RCC 7860 (cell line): ENCODE measurements around the gene CADM2.
A peak's percentile ranks its signal among the peaks of the same experiment; 100 is the strongest.
"Not testable (repeated sequence)": the region's sequence is repeated elsewhere in the genome, so short reads cannot be mapped to it uniquely, and the experiment has no call there.

ENCODE experiments used
- DNase-seq: peaks from one replicate; pipeline ENCODE4 v3.0.0-alpha.2; 2015; ENCODE audit warnings: low spot score
- FAIRE-seq: peaks from 2 replicates; lab custom pipeline; 2012; peaks lifted over from hg19 to GRCh38; lab: Jason Lieb, UNC

The CADM2 gene

DNA sequence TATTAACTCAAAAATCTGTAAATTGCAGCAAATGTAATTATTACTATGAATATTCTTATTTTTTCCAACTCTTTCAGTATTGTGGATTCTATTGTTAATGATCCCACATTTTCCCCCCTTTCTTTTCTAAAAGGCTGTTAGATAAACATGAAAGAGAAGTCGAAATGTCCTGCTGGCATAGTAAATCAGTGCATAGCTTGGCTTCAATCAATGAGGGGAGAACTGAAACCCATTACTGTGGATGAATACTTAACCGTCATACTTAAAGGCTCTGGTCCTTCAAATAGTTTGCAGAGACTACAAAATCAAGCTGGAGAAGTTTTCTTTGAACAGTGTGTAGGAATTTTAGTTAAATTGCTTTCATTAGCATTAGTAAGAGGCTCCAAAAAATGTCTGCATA is 667.9 kb downstream of the CADM2 start:
- DNase-seq (no peak), FAIRE-seq (no peak)

DNA sequence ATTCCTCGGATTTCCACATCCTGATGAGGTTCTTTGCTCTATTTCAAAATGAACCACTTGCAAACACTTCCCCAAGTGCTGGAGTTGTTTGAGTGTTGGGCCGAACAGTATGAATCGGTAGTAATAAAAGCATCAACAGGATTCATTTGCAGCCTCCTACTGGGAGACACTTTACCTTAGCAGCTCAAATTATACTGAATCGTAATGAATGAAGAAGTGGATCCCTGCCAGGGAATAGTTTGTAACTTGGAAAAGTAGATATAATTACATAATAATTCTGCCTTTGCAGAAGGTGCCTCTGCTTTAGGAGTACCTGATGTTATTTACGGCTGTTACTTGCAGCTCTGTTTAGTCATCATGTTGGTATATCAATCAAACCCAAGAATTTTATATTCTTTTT is 669.1 kb downstream of the CADM2 start:
- no peak for DNase-seq

DNA sequence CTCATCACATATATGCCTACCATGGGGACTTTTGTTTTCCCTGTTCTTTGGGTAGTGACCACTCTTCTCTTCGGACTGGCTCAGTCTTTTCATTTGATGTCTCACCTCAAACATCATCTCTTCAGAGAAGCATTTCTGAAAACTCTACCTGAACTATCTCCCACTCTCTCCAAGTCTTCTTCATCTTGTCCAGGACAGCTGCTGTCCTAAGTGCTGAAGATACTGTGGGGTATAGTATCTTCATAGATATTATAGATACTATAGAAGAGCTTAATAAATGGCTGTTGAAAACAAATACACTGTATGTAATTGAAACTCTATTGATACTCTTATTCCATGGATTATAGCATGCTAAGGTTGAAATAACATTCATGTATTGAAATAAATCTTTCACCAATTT is 672.3 kb downstream of the CADM2 start:
- FAIRE-seq, result no peak
- no peak for DNase-seq

More for the DNA sequence above, 669.1 kb downstream of the CADM2 start:
- no peak for FAIRE-seq

DNA sequence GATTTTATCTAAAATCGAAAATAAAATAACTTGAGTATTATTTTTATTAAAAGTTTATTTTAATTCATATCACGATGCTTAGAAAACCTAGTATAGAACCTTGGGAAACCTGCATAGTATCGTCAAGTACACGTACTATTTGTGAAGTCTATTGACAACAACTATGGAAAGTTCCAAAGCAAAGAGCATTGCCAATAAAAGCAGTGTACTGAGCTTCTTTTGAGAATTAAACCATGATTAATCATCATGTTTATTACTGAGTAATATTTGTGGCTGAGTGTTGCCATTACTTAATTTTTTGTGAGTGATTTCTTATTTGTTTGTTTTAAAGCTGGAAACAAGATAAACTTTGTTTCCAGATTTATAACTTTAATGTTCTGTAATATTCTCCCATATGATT is 674.1 kb downstream of the CADM2 start:
- FAIRE-seq, result no peak
- no peak for DNase-seq

DNA sequence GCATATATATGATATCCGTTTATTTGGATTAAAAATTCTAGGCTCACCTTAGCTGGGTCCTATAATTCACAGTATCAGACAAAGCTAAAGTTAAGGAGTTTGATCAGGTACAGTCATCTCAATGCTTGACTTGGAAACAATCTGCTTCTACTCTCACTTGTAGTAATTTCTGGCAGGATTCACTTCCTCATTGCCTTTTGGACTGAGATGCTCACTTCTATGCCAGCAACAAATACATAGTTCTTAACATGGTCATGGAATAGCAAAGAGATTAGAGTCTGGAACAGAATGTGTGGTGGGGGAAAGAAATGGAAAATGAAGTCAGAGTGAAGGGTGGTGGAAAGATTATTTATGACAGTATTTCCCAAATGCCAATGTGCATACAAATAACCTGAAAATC is 693.6 kb downstream of the CADM2 start:
- FAIRE-seq (no peak), DNase-seq (no peak)

DNA sequence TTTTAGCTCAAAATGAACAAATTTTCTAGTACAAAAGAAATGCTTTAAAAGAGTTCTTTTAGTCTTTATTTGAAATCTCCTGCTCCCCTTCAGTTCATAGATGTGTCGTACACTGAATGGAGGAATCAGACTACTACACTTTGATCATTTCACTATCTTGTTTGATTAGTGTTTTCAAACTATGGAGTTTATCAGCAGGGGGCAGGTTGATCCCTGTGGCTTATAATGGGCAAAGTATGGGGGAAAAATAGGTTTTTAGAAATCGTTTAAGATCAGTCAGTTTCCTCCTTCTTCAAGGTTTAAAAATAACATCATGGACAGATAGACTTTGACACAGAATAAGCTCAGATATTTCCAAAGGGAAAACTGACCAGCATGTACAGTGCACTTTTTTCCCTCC is 701.7 kb downstream of the CADM2 start:
- DNase-seq (no peak), FAIRE-seq (no peak)

DNA sequence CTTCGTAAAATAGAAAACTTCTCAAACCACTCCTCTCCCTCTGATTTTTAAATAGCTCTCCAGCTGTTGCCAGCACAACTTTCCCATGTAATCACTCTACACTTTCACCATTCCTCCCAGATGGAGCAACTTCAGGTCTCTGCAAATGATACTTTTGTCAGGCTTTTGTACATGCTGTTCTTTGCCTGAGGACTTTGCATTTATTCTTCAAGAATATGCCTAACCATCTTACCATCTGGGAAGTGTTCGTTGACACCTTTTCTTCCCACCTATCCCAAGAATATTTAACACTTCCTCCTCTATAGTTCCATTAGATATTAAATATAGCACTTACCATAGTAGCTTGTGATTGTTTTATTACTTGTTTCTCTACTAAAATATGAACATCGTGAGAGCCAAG is 703.7 kb downstream of the CADM2 start:
- FAIRE-seq, result no peak

DNA sequence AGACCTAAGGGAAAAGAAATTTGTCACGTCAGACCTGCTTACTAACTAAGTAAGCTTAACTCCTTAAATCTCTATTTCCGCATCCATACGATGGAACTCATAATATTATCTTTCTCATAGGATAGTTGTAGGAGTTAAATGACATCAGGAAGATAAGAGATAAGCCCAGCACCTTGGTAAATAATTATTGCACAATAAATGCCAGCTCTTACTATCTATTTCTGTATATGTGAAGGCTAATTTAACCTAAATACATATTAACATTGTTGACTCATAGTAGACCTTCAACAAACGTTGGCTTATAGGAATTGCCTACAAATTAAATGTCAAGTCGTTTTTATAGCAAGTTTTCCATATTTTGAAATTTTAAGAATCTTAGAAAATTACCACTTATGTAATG is 709.0 kb downstream of the CADM2 start:
- no peak for DNase-seq
- FAIRE-seq, result no peak

More for the DNA sequence above, 703.7 kb downstream of the CADM2 start:
- DNase-seq, result no peak

DNA sequence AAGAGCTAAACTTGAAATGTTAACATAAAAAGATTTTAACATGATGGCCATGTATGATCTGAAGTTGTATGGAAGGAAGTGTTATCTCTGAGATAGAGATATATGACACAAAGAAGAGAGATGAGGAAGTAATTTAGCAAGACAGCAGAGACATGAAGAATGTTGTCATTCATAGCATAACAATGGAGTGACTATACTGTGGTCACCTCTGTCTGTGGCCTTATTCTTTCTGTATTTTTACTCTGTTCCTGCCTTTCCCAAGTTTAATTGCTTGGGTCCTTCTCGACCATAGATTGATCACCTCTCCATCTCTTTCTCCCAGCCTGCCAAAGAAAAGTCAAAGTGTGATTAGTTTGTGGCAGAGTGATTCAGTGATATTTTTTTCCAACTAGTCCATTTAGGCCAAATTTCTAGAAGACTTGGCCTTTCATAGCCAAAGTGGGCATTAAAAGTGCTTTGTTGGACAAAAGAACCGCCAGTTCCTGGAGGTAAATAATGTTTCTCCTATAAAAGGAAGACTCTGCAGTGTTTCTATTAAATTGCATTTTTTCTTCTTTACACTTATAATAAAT is 711.9 kb downstream of the CADM2 start:
- FAIRE-seq (peak; percentile 28), DNase-seq (peak; percentile 39)

DNA sequence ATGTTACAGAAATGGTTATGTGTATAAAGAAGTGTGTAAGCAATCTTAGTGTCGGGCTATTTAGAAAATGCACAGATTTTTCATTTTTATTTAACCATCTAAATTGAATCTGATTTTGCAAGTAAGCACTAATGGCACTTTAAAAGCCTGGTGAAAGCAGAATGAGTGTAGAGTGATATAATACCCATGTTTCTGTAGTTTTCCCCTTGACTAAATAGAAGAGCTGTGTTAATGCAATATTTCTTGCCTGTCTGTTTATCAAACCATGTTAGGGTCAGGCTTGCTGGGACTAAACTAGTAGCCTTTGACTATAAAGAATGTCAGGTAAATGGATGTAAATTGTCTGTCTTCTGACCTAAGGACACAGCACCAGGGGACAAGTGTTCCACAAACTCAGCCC is 714.0 kb downstream of the CADM2 start:
- DNase-seq, result no peak
- no peak for FAIRE-seq

DNA sequence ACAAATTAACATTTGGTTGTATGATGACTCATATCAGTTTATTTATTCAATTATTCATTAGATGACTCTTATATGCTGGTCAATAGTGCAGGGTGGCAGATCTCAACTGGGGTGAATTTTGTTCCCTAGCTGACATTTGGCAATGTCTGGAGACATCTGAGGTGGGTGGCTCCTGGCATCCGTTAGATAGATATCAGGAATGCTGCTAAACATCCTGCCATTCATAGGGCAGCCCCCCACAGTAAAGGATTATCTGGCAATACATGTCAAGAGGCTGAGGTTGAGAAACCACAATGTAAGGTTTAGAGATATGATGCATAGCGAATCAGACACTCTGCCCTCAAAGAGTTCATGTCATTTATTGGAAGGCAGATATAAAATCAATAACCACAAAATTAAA is 719.9 kb downstream of the CADM2 start:
- DNase-seq (no peak), FAIRE-seq (no peak)

DNA sequence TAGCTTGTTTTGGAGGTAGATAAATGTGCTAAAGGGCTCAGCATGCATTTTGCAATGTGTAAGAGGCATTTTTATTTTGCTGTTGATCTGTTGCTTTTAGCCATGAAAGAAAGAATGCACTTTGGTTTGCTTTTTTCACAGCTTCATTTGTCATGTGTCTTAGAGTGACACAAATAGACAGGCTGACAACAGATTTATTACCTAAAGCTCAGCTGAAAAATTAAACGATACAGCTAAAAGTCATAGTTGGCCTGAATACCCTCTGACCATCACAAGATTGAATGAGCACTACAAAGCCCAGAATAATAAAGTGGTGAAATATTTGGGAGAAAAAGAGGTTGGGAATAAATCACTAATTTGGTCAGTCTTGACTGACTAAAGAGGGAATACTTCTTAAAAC is 723.1 kb downstream of the CADM2 start:
- no peak for FAIRE-seq

DNA sequence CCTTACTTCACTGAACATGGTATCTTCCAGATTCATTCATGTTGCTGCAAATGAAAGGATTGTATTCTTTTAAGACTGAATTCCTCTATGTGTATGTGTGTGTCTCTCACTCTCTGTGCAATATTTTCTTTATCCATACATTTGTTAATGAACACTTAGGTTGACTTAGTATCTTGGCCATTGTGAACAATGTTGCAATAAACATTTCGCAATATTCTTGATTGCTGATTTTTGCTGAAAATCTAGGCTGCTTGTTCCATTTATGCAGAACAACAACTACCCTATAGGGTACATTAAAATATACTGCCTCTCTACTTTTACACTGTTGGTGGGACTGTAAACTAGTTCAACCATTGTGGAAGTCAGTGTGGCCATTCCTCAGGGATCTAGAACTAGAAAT is 732.4 kb downstream of the CADM2 start:
- no peak for FAIRE-seq
- DNase-seq, result no peak

More for the DNA sequence above, 723.1 kb downstream of the CADM2 start:
- DNase-seq, result no peak

DNA sequence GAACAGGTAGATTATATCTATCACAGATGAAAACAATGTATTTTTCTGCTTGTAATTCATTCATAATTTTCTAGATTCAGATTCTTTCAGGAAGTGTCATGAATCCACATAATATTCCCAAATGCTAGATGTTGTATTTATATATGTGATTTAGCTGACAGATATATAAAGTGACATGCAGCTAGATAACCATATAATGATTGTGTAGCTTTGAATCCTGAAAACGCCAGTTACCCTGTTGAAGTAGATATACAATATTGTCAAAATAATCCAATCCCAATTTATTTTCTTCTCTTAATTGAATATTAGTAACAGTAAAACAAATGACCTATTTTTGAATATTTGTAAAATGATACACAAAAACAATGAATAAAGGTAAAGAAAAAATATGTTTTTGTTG is 738.4 kb downstream of the CADM2 start:
- FAIRE-seq, result no peak
- no peak for DNase-seq

DNA sequence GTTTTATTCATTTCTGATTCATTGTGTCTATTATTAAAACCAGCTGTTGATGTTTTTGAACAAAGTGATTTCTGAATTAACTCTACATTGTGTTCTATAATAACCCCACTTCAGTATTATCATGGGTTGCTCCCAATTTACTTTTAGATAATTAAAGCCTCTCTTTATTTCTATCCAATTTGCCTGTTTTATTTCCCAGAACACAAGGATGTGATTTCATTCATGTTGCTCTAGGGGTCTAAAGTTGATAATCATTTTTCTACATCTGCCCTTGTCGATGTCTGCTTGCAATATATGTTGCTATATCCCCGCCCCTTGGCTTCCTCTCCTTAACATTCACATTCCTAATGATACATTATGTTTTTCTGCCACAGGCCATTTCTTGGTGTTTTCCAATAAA is 747.3 kb downstream of the CADM2 start:
- no peak for FAIRE-seq
- DNase-seq, result no peak

DNA sequence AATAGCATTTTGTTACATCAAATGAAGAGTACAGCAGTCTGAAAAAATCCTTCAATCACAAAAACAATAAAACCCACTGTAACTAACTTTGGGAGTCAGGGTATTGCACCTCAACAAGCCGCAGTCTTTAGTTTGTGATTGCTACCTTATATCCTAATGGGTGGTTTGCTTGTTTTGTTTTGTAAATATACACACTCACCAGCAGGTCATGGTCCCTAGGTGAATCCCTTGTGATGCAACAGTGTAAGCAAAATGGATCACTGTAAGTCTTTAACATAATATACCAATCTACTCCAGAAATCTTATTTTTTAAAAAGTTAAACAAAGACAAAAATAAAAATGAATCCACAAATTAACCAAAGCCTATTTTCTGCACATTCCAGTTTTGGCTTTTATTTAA is 749.5 kb downstream of the CADM2 start:
- DNase-seq, FAIRE-seq: not testable (repeated sequence)

DNA sequence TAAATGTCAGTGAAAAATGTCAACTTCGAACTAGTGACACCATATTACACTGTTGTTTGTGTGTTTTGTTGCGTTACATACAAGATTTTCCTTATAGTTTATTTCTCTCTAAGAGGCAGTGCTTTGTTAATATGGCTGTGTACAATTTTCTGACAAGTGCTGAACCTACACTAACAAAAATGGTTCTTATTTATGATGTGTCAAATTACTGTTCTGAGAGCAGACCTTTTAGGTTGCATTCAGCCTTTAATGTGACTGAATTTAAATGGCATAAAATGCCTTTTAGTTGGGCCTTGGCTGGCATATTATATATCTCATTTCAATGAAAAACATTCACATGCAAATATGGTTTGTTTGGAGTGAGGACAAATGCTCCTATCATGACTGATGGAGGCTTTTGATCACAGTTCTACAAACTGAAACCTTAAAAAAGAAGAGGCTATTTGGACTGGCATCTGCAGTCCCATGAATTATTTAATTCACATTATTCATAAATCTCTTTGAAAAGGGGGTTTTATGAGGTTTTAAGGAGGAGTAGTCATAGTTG is 750.6 kb downstream of the CADM2 start:
- no peak for DNase-seq
- no peak for FAIRE-seq

DNA sequence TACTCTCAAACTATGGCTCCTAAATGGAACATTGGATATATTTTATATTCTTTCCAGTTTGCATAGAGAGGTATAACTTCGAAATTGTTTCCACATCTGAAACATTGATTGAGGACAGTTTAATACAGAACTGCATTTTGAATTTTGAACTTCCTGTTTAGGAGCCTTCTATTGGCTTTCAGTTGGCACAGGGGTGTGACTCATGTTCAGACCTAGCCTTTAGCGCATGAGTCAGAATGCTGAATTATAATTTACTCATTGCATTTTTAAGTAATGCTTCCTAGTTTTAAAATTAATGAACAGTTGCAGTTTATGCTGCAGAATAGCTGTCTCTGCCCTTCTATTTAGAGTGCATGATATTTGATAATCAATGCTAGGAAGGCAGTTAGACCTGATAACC is 751.7 kb downstream of the CADM2 start:
- no peak for FAIRE-seq
- no peak for DNase-seq

DNA sequence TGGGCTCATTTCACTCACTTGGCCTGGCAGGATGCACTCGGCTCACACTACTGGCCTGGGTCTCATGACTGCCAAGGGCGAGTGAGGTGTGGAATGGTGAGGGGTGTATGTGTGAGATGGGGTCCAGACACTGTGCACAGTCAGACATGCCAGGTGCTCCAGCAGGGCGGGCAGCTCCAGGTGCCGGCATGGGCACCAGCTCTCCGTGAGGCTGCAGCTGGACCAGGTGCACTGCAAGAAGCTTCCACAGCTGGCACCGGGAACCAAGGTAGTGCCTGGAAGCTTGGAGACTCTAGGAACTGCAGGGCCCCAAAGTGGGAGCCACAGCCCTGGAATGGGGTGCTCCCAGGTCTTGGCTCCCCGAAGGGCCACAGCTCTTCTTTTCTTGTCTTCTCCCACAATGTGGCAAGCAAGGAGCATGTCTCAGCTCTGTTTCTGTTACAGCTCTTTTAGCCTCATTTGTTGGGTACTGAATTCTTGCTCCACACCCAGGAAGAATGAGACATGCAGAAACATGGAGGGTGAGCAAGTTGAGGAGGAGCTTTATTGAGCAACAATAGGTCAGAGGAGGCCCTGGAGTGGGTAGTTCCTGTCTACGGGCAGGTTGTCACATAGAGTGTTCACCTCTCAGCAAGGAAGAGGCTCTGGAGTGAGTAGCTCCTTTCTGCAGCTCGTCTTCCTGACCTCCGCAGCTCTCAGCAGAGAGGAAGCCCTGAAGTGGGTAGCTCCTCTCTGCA is 762.8 kb downstream of the CADM2 start:
- no peak for DNase-seq
- FAIRE-seq, result no peak

DNA sequence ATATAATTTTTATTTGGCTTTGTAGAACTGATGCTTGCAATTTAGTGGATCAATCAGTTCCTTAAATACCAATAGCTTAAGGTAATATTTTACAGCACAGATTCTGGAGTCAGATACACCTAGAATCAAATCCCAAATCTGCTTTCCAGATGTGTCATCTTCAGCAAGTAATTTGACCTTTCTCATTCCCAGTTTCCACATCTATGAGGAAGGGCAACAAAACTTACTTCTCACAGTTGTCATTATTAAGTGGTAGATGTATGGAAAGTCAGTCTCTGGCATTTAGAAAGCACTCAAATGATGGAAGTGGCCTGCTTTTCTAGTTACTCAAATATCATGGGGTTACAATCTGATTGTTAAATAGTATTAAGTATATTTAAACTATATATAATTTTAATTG is 767.0 kb downstream of the CADM2 start:
- DNase-seq, result no peak

DNA sequence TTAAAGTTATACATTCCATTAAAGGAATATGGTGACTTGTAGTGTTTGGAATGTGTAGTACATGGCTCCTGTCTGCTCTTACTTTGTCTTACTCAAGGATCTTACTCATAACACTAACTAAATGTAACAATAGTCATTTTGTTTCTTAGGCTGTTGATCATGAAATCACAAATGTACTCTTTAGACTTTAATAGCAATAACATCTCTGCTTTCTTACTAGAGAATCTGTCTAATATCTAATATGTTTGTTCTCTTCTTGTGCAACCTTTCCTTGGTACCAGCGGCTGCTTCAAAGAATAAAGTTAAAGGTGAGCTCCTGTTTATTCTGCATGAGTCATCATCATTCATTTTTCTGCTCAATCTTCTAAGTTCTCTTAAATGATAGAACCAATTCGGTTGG is 767.5 kb downstream of the CADM2 start:
- DNase-seq (no peak), FAIRE-seq (no peak)

More for the DNA sequence above, 767.0 kb downstream of the CADM2 start:
- FAIRE-seq, result no peak

DNA sequence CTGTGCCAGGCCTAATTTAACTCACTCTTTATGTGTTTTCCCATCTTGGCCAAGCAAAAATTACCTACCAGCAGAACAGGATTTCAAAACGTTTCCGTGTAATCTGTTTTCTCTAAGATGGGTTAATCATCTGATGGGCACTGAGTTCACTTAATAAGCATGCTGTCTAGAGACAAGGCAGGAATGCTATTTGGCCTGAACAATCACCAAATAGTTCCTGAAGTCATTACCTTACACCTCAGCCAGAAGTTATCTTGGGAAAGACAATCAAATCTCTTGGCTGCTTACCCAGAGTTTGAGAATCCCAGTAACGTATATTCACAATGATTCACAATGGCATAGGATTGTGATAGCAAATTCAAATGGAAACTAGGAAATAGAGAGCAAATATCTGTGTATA is 779.1 kb downstream of the CADM2 start:
- FAIRE-seq (no peak), DNase-seq (no peak)

DNA sequence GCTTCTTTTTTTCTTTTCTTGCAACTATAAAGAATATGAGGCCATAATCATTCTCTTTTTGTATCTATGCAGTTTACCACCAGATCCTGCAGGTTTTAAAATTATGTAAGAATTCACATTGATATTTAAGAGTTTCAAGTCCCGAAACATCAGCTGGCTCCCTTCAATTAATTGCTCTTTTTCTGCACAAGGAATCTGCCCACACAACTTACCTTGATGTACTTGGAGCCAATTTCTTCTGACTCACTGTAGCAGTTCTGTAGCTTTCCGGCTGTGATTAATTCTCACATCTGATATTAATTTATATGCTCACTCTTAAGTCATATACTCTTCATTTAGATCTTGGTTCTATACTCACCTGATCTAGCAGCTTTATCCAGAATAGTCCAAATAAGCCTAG is 781.8 kb downstream of the CADM2 start:
- FAIRE-seq, result no peak

More for the DNA sequence above, 781.8 kb downstream of the CADM2 start:
- no peak for DNase-seq
